NCI-H774 (cell line): ENCODE data around the gene PVR.
"Not testable (repeated sequence)": the region's sequence is repeated elsewhere in the genome, so short reads cannot be mapped to it uniquely, and the experiment has no call there.

ENCODE experiments used
- DNase-seq: peaks from one replicate; lab custom pipeline; 2025; lab: John Stamatoyannopoulos, UW

The PVR gene

DNA sequence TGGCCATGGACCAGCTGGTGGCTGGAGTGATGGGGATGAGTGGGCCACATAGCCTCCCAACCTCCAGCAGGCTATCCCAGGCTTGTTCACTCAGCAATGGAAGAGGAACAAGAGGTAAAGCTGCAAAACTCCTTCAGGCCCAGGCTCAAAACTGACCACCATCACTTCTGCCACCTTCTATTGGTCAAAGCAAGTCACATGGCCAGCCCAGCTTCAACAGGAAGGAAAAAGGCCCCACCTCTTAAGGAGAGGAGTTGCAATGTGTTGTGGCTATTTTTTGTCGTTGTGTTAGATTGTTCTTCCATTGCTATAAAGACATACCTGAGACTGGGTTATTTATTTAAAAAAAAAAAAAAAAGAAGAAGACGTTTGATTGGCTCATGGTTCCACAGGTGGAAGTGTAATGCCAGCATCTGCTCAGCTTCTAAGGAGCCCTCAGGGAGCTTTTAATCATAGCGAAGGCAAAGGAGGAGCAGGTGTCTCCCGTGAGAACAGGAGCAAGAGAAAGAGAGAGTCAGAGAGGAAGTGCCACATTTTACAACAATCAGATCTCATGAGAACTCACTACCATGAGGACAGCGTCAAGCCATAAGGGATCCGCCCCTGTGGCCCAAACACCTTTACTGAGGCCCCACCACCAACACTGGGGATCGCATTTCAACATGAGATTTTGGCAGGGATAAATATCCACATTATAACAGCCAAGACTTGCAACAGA, 24.9 kb upstream of the PVR start:
- no peak for DNase-seq

DNA sequence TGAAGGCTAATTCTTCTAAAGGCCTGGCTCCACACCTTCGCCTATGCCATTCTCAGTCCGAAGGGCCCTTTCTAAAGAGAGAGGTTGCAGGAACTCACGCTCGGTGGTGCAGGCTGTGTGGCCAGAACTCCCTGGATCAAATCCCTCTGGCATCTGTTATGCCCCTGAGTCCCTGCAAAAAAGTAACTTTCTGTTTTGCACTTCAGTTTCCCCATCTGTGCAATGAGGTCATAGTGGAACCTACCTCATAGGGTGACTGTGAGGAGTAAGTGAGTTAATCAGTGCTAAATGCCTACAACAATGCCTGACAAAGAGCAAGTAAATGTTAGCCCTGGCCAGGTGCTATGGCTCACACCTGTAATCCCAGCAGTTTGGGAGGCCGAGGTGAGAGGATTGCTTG, 23.0 kb upstream of the PVR start:
- no peak for DNase-seq

DNA sequence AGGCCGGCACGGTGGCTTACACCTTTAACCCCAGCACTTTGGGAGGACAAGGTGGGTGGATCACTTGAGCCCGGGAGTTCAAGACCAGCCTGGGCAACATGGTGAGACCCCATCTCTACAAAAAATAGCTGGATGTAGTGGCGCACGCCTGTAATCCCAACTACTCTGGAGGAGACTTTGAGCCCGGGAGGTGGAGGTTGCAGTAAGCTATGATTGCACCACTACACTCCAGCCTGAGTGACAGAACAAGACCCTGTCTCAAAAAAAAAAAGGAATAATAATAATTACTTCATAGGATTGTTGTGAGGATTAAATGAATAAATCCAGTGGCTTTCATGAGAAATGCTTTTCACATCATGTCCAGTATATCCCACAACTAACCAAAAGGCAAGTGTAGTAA, 22.3 kb upstream of the PVR start:
- no peak for DNase-seq

DNA sequence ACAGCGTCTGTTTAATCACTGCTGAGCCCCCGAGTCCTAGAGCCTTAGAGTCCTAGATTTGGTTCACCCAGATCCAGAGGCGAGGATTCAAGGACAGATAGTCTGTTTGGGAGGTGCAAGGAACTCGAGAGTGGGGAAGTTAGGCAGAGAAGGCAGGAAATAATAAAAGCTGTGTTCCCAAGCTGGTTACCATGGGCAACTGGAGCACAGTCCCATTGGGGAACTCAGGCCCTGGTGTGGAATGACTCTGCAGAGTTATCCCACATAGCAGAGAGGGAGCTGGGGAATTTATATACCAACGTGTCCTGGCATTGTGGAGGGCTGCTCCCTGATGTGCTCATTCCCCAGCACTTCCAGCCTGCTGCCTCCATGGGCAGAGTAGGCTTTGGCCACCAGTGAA, 20.6 kb upstream of the PVR start:
- DNase-seq: no peak

DNA sequence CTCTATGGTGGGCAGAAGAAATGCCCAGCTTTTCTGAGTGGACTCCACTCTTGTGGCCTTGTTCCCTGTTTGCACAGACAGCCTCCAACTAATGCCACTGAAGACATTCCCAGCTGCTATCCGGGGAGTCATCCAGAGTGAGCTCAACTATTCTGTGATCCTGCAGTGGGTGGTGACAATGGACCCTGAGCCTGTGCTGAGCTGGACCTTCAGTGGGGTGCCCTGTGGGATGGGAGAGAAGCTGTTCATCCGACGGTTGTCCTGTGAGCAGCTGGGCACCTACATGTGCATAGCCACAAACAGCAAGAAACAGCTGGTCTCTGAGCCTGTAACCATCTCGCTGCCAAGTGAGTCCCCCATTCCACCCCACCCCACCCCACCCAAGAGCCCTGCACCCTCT, 20.1 kb upstream of the PVR start:
- no peak for DNase-seq

DNA sequence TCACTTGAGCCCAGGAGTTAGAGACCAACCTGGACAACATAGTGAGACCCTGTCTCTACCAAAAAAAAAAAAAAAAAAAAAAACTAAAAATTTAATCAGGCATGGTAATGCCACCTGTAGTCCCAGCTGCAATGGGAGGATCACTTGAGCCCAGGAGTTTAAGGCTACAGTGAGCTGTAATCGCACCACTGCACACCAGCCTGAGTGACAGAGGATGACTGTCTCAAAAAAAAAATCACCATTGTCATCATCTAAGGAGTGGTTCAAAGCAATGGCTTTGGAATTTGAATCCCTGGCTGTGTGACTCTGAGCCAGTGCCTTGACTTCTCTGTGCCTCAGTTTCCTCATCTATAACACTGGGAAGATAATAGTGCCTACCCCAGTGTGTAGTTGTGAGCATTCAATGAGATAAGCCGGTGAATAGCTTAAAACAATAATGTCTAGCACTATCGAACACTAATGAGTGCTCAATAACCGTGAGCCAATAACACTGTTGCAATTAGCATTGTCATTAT, 18.8 kb upstream of the PVR start:
- no peak for DNase-seq

DNA sequence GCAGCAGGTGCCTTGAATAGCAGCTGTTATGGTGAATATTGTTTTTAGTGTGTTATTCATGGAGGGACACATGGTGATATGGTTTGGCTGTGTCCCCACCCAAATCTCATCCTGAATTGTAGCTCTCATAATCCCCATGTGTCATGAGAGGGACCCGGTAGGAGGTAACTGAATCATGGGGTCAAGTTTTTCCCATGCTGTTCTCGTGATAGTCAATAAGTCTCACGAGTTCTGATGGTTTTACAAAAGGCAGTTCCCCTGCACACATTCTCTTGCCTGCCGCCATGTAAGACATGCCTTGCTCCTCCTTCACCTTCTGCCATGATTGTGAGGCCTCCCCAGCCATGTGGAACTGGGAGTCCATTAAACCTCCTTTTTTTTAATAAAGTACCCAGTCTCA, 18.1 kb upstream of the PVR start:
- DNase-seq: not testable (repeated sequence)

DNA sequence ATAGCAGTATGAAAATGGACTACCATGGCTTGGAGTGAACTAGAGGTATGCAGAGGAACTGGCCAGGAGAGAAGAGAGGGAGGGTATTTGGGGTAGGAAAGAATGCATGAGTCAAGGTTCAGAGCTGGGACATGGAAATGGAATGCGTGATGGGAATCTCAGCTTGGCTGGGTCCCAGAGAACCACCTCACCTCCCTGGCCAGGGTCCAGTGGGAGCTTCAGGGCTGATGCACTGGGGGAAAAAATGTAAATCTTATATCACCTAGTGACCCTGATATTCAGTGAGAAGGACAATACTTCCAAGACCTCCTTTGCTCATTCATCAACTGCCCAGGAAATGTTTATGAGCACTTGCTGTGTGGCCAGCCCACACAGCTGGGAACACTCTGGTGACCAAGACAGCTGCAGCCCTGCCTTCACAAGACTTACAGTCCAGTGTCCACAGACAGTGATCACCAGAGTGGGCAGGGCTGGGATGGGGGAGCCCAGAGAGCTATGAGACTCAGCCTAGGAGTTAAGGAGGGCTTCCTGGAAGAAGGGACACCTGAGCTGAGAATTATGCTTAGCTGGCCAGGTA, 17.6 kb upstream of the PVR start:
- DNase-seq: no peak

DNA sequence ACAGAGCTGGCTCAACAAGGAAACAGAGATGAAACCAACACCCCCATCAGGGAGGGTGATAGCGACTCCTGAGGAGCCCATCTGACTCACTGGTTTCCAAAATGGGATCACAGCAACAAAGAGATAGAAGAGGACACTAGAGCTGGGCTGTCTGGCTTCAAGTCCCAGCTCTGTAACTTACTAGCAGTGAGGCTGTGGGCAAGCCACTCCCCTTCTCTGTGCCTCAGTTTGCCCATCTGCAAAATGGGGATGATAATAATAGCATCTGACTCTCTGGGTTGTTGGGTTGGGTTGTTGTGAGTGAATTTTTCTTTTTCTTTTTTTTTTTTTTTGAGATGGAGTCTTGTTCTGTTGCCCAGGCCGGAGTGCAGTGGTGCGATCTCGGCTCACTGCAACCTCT, 16.1 kb upstream of the PVR start:
- DNase-seq: no peak

DNA sequence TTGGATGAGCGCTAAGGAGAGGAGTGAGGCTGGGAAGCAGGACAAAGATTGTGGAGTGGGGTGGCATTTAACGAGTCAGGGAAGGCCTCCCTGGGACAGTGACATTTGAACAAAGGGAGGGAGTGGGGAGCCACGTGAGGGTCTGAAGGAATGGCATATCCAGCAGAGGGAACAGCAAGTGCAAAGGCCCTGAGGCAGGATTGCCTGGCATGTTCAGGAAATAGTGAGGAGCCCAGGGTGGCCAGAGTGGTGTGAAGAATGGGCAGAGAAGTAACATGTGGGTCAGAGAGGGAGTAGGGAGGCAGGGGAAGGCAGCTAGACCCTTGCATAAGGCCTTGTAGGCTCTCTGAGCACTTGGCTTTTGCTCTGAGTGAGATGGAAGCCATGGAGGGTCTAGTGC, 14.9 kb upstream of the PVR start:
- DNase-seq: no peak

DNA sequence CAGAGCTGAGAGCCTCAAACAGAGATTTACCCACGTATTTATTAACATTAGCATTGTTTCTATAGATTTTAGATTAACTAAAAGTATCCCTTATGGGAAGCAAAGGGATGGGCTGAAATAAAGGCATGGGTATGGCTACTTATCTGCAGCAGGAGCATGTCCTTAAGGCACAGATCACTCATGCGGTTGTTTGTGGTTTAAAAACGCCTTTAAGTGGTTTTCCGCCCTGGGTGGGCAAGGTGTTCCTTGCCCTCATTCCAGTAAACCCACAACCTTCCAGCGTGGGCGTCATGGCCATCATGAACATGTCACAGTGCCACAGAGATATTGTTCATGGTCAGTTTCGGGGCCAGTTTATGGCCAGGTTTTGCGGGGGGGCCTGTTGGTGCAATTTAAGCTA, 12.1 kb upstream of the PVR start:
- not testable (repeated sequence) for DNase-seq

DNA sequence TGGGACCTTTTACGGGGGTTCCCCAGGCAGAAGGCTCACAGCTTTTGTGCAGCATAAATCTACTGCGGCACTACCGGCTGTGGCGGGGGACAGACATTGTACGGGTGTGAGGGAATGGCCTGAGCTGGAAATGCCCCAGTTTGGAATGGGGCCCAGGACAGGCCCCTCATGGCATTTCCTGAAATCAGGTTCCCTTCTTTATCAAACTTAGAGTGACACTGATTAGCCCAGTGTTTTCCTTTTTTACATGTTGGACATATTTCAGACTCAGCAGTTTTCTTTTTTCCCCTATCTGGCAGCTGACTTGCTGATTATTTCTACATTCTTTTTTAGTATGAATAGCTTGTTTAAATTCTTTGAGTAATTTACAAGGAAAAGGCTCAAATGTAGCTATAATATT, 9.7 kb upstream of the PVR start:
- not testable (repeated sequence) for DNase-seq

DNA sequence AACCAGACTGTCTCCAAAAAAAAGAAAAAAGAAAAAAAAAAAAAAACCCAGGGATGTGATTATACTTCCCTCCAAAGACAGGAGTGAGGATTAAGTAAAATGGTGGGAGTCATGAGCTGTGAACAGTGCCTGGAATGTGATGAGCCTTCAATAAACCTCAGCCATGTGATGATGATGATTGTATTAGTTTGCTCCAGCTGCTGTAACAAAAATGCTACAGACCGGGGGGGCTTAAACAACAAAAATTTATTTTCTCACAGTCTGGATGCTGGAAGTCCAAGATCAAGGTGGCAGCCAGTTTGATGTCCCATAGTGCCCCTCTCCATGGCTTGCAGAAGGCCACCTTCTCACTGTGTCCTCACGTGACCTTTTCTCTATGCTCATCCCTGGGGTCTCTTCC, 8.9 kb upstream of the PVR start:
- no peak for DNase-seq

DNA sequence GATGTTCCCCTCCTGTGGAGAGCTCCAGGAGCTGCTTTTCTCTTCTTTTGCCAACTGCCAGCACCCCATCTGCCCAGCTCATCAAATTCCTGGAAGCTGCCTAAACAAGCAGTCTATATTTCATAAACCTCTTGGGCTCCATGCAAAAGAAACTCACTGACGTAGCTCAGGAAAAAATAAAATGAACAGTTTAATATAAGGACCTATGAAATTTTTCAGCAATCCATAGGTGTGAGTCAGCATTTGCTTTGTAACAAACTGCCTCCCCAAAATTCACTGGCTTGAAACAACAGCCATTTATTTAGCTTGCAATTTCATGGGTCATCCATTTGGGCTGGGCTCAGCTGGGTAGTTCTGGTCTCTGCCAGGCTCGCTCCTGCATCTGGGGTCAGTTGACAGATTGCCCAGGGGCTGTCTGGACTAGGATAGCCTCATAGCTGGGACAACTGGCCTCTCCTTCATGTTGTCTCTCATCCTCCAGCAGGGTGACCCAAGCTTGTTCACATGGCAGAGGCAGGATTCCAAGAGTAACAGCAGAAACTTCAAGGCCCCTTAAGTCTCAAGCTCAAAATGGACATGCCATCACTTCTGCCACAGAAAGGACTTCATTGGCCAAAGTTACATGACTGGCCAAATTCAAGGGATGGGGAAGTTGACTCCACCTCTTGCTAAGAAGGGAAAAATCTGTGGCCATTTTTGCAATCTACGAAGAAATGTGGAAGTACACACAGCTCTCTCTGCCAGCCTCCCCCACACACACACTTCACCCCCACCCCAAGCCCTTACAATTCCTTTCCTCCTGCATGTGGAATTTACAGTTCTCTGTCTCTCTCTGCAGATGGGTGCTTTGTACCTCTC, 7.9 kb upstream of the PVR start:
- no peak for DNase-seq

DNA sequence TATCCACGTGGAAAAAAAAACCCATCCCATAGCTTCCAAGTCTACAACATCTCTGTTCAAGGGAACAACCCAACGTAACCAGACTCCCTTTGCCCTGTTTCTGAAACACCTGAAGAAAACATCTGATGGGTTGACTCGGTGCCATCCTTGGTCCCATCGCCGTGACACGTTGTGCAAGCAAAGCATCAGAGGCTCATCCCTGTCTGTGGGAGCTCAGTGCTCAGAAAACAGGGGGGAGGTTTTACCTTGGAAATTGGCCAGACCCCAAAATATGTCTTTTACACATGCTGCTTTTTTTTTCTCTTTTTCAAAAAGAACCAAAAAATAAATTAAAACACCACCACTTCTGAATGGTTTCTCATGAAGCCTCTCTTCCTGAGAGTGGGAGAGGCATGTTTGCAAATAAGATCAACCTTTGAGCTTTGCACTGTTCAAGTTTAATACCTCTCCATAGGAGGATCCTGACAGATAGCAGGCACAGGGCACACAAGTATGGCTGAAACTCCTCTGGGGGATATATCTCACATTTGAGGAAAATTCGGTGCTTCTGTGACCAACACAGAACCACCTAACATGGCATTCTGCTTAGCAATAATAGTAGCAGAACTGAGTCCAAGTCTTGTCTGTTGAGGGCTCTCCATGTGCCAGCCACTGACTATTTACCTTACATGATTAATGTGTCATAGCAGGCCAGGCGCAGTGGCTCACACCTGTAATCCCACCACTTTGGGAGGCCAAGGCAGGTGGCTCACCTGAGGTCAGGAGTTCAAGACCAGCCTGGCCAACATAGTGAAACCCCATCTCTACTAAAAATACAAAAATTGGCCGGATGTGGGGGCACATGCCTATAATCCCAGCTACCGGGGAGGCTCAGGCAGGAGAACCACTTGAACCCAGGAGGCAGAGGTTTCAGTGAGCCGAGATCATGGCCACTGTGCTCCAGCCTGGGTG, 7.0 kb upstream of the PVR start:
- DNase-seq: no peak

DNA sequence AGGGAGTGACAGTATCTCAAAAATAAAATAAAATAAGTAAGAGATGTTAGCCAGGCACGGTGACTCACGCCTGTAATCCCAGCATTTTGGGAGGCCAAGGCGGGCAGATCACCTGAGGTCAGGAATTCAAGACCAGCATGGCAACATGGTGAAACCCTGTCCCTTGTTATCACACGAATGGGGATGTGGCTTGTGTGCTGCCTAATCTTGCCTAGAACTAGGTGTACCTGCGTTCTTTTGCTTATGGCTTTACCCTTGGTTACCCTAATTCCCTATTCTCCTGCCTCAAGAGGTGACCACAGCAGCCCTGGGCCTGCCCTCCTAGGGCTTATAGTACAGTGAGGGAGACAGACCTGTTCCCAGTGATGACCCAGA, 6.3 kb upstream of the PVR start:
- no peak for DNase-seq

DNA sequence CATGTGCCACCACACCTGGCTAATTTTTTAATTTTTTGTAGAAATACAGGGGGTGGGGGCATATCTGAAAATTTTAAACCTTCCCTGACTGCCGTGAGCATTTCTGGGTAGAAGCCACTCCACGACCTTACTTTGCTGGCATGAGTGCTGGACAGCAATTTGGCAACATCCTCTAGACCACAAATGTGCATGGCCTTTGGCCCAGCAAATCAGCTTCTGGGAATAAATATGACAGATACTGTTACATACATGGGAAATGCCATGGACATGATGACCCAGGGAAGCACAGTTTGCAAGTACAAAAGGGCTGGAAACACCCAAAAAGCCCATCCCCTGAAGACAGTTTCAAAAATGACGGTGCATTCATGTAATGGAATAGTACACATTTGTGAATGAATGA, 3.2 kb upstream of the PVR start:
- DNase-seq: no peak

DNA sequence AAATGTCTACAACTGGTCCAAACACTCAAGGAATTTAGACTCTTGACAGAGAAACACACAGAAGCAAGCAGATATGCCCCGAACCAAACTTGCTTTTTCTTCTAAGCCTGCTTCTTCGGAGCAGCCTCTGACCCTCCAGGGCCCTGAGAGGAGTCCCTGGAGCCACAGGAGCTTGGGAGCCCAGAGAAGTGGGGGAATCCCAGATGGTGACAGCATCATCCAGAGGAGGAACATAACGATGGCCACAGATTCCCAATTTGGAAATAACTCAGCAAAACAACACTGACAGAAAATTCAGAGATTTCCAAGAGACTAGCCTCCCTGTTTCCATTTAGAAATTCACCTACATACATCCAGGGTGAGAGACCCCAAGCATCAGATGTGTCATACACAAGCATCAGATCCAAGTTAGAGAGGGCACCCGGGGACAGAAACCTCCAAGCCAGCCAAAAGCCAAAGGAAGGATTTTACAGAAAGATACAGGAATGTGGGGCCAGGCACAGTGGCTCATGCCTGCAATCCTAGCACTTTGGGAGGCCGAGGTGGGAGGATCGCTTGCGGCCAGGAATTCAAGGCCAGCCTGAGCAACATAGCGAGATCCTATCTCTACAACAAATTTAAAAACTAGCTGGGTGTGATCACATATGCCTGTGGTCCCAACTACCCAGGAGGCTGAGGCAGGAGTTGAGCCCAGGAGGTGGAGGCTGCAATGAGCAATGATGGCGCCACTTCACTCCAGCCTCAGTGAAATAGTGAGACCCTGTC, 2.0 kb upstream of the PVR start:
- no peak for DNase-seq

DNA sequence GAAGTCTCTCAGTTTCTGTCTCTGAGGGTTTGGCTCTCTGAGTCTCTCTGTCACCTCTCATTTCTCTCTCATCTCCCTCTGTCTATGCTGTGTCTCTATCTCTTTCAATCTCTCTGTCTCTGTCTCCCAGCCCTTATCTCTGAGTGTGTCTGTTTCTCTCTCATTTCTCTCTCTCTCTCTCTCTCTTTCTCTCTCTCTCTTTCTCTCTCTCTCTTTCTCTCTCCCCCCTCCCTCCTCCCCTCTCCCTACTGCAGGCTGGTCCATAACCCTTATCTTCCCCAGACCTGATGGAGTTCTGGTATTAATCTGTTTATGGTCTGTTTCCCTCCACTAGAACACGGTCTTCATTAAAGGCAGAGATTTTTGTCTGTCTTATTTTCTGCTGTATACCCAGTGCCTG, 1.3 kb upstream of the PVR start:
- no peak for DNase-seq

DNA sequence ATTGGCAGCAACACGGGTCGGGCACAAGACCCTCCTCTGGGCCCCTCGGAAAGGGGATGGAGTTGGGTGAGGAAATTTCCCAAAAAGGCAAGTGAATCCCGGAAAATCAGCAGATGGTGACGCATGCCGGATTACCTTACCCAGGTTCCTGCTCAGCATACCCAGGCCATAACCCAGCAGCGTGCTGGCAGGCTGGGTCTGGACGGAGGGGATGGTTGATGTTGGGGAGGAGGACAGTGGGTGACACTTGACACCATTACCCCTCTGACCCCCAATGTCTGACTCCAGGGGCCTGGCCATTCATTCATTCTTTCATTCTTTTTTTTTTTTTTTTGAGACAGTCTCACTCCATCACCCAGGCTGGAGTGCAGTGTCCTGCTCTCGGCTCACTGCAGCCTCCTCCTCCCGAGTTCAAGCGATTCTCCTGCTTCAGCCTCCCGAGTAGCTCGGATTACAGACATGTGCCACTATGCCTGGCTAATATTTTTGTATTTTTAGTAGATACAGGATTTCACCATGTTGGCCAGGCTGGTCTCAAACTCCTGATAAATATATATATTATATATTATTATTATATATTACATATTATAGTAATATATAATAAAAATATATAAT, 799 bp downstream of the PVR start:
- DNase-seq: no peak
